ENCODE data around the gene TUBGCP6.

The TUBGCP6 gene

GRCh38 chr22:50272044-50272802 is 27.4 kb upstream of the TUBGCP6 start:
- TF ChIP-seq CTCF (IDR thresholded peaks at IDR 0.05; ENCODE audit: low read depth, low read length), result no peak
- peak; percentile 57 for DNase-seq
- Histone ChIP-seq H3K4me3 (ENCODE audit: low read depth, low read length) (no peak overlapping the region), H3K9me3 (no peaks in the 10 kb centered on the region), H3K36me3 (peaks cover 18% of the 10 kb centered on the region), H3K4me1 (peaks cover 17% of the 10 kb centered on the region), H3K27me3 (peaks cover 5% of the 10 kb centered on the region)

GRCh38 chr22:50271519-50271970 is 26.7 kb upstream of the TUBGCP6 start:
- Histone ChIP-seq H3K27me3 (peaks cover 5% of the 10 kb centered on the region), H3K36me3 (peaks cover 13% of the 10 kb centered on the region), H3K4me1 (peaks cover 17% of the 10 kb centered on the region), H3K9me3 (no peaks in the 10 kb centered on the region), H3K4me3 (ENCODE audit: low read depth, low read length) (peak overlapping the region; percentile 65)
- no peak for TF ChIP-seq CTCF (IDR thresholded peaks at IDR 0.05; ENCODE audit: low read depth, low read length)
- DNase-seq, result peak; percentile 87

- Histone ChIP-seq H3K4me1 (peaks cover 17% of the 10 kb centered on the region), H3K36me3 (peaks cover 11% of the 10 kb centered on the region), H3K9me3 (no peaks in the 10 kb centered on the region), H3K27me3 (peaks cover 5% of the 10 kb centered on the region), H3K4me3 (ENCODE audit: low read depth, low read length) (peak overlapping the region; percentile 65)
- peak; percentile 35 for DNase-seq
- no peak for TF ChIP-seq CTCF (IDR thresholded peaks at IDR 0.05; ENCODE audit: low read depth, low read length)
These were observed 26.0 kb upstream of the TUBGCP6 start for GRCh38 chr22:50270666-50271394.

GRCh38 chr22:50269970-50270665 is 25.3 kb upstream of the TUBGCP6 start, which contains the start of gene MAPK11:
Gene MAPK11, minus strand, starts transcription at chr22:50270380. Its CDS starts 88 bp downstream, at chr22:50270292.
- H3K9me3 ChIP-seq, result no peaks in the 10 kb centered on the region
- H3K36me3 ChIP-seq, result peaks cover 6% of the 10 kb centered on the region
- TF ChIP-seq CTCF (IDR thresholded peaks at IDR 0.05; ENCODE audit: low read depth, low read length), result no peak
- H3K4me1 ChIP-seq, result peaks cover 17% of the 10 kb centered on the region
- peaks cover 5% of the 10 kb centered on the region for H3K27me3 ChIP-seq
- DNase-seq, result peak; percentile 49
- H3K4me3 ChIP-seq (ENCODE audit: low read depth, low read length), result peak within 1 kb of the TSS; percentile 65

- DNase-seq, result no peak
- H3K36me3 ChIP-seq, result peaks cover 3% of the 10 kb centered on the region; the same call in 1 of the 2 replicates
- no peaks in the 10 kb centered on the region for H3K9me3 ChIP-seq
- peaks cover 5% of the 10 kb centered on the region for H3K27me3 ChIP-seq
- H3K4me3 ChIP-seq (ENCODE audit: low read depth, low read length), result peak overlapping the region; percentile 37
- peaks cover 14% of the 10 kb centered on the region for H3K4me1 ChIP-seq
- TF ChIP-seq CTCF (IDR thresholded peaks at IDR 0.05; ENCODE audit: low read depth, low read length), result no peak
These were observed 24.7 kb upstream of the TUBGCP6 start for GRCh38 chr22:50269573-50269969.

Measured in BE2C (cell line).